Choroid plexus epithelial cell (primary cell): ENCODE data around the gene HEPHL1.
A peak's percentile ranks its signal among the peaks of the same experiment; 100 is the strongest.

Experiments used
- DNase-seq: peaks from one replicate; pipeline ENCODE4 v3.0.0-alpha.2; 2010; ENCODE audit warnings: low read depth
- H3K4me3 ChIP-seq: 2 replicates; pipeline ENCODE4 v1.5.1; 2011; ENCODE audit warnings: low read depth, mild to moderate bottlenecking, control low read depth, low read length, moderate library complexity
- TF ChIP-seq, protein P1 (sequence below): conservative IDR thresholded peaks from 2 replicates; pipeline ENCODE4 v1.5.1; 2011; ENCODE audit warnings: low read depth, mild to moderate bottlenecking, control low read depth, inconsistent platforms, low read length, moderate library complexity

HEPHL1 gene

GRCh38 chr11:94023856-94024255, 2.7 kb downstream of the HEPHL1 start:
- TF ChIP-seq, protein P1, sequence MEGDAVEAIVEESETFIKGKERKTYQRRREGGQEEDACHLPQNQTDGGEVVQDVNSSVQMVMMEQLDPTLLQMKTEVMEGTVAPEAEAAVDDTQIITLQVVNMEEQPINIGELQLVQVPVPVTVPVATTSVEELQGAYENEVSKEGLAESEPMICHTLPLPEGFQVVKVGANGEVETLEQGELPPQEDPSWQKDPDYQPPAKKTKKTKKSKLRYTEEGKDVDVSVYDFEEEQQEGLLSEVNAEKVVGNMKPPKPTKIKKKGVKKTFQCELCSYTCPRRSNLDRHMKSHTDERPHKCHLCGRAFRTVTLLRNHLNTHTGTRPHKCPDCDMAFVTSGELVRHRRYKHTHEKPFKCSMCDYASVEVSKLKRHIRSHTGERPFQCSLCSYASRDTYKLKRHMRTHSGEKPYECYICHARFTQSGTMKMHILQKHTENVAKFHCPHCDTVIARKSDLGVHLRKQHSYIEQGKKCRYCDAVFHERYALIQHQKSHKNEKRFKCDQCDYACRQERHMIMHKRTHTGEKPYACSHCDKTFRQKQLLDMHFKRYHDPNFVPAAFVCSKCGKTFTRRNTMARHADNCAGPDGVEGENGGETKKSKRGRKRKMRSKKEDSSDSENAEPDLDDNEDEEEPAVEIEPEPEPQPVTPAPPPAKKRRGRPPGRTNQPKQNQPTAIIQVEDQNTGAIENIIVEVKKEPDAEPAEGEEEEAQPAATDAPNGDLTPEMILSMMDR, result no peak
- DNase-seq, result no peak
- no peak overlapping the region for H3K4me3 ChIP-seq

GRCh38 chr11:94024547-94024946, 3.4 kb downstream of the HEPHL1 start:
- DNase-seq, result no peak
- TF ChIP-seq, protein P1, result no peak
- no peak overlapping the region for H3K4me3 ChIP-seq

DNA sequence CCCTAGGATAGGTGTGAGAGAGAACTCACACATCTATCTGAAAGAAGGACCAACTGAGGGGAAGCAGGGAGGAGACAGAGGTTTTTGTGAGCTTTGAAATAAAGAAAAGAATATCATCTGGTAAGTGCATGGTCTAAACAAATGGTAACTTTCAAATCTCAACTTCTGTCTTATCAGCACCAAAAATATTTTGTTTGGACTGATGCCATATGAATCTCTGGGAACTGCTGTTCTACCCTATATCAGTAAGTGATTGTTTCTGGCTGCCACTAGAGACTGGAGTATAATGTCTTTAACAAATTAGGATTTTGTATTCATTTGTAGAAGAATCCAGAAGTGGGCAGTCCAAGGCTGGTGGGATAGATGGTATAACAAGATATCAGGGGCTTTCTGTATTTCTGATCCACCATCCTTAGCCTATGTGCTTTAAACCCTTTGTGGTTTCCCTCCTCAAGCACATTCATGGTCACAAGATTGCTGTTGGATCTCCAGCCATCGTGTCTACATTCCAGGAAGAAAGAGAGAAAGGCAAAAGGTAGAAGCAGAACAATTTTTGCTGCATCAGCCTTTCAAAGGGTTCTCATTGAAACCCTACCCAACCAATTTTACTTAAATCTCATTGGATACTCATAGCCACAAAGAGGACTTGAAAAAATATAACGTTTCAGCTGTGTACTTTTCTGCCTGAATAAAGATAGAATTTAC, 4.7 kb downstream of the HEPHL1 start:
- H3K4me3 ChIP-seq, result no peak overlapping the region
- peak; percentile 71 for DNase-seq
- TF ChIP-seq, protein P1, result no peak

DNA sequence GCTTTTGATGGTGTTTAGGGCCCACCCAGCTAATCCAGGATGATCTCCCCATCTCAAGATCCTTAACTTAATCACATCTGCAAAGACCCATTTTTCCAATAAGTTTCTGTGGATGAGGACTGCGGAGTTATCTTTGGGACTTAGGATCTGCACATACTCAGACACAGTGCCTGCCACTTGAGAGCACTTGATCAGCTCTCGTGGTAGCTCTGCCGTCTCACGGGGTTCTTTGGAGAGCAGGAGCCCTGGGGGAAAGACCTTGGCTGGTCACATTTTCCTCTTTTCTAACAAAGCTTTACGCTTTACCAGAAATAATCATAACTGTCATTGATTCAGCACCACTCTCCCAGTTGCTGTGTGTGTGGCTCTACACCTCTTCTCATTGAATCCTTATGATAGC, 6.1 kb downstream of the HEPHL1 start:
- DNase-seq, result no peak
- H3K4me3 ChIP-seq, result no peak overlapping the region
- TF ChIP-seq, protein P1, result no peak

GRCh38 chr11:94028436-94028835, 7.3 kb downstream of the HEPHL1 start:
- DNase-seq, result peak; percentile 66
- H3K4me3 ChIP-seq, result no peak overlapping the region
- TF ChIP-seq, protein P1, result no peak

- no peak overlapping the region for H3K4me3 ChIP-seq
- TF ChIP-seq, protein P1, result no peak
- no peak for DNase-seq
Measured at GRCh38 chr11:94030059-94030458, 8.9 kb downstream of the HEPHL1 start.

DNA sequence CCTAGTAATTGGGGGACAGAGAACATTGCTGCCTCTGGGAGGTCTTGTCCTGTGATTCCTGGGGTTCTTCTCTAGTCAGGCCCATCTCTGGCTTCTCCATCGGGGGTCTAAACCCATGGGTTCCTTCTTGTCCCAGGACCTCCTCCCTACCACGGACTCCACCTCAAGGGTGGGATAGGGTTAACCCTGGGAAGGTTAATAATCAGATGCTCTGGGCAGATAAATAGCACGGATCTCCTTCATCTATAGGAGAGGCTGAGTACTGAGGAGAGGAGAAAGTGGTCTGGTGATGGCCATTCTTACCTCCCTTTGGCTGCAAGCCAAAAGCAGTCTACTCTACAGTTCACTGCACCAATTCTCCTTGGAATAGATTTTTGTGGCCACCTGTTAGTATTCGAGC, 10.5 kb downstream of the HEPHL1 start:
- no peak overlapping the region for H3K4me3 ChIP-seq
- TF ChIP-seq, protein P1, result no peak
- no peak for DNase-seq
